ENCODE data around the gene SNX21.
"Not testable (repeated sequence)": the region's sequence is repeated elsewhere in the genome, so short reads cannot be mapped to it uniquely, and the experiment has no call there.

SNX21 gene

DNA sequence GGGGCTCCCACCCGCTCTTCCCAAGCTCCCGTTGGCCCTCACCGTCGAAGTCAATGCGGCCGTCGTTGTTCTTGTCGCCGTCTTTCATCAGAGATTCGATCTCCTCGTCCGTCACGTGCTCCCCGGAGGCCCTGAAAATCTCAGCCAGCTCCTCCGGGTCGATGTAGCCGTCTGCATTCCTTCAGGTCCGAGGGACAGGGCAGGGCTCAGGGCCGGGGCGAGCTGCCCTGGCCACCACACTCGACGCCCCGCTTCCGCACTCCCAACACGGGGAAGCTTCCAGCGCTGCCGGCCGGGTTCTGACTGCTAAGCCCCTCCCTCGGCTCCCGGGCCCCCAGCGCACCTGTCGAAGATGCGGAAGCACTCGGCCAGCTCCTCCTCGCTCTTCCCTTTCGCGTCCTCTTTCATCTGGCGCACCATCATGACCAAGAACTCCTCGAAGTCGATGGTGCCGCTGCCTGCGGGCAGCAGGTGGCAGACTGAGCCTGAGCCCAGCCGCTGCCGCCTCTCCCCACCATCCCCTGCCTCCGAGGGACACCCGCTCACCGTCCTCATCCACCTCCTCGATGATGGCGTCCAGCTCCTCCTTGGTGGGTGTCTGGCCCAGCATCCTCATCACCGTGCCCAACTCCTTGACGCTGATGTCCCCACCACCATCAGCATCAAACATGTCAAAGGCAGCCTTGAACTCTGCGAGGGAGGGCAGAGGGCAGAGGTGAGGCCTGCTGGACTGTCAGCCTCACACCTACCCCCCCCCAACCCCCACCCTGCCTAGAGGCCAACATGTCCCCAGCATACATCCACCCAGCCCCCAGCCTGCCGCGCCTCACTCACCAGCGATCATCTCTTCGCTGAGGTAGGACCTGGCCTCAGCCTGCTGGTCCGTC is 9.4 kb upstream of the SNX21 start:
- DNase-seq (ENCODE audit: low read depth) = peak; percentile 20

DNA sequence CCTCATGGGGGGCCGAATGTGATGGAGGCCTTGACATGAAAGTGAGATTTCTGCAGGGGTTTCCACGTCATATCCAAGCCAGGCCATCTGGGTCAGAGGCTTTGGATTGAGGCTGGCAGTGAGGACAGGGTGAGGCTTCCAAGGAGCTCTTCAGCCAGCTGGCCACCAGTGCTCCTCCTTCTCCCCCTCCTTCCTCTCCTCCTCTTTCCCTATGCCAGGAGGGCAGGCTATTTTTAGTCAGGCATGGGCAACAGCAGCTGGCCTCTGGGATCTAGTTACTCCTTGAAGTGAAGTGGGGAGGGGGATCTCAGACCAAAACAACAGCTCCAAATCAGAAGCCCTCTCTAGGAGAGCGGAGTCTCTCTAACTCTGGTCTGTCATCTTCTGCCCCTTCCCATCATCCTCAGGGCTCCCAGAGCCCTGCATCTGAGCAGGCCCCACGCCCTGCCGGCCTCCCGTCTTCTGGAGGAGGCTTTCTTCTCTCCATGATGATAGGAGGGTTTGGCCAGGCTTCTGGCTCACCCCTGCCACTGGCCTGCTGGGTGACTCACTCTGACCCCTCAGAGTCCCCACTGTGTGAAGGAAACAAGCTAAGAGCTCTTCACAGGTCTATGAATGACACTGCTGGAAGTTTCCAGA is 7.1 kb upstream of the SNX21 start:
- no peak for DNase-seq (ENCODE audit: low read depth)

GRCh38 chr20:45827030-45827652 is 6.5 kb upstream of the SNX21 start, which contains the start of gene TNNC2:
Gene TNNC2, minus strand, starts transcription at chr20:45827312. Its CDS starts 64 bp downstream, at chr20:45827248.
- no peak for DNase-seq (ENCODE audit: low read depth)

DNA sequence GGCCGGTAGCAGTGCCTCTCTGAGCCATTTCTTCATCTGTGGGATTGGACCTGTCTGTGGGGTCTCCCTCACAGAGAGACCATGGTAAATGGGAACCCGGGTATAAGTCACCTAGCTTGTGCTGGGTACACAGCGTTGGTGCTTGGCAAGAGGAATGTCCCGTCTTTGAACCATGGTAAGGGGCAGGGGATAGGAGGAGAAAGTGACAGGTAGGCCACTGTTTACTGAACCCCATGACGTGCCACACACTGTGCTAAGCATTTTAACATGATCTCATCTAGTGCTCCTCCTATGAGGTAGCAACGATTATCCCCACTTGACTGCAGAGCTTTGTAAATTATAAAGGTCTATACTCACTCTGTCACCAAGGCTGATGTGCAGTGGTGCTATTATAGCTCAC is 5.9 kb upstream of the SNX21 start:
- DNase-seq (ENCODE audit: low read depth) = no peak

GRCh38 chr20:45828589-45828988 is 5.0 kb upstream of the SNX21 start:
- DNase-seq (ENCODE audit: low read depth) = no peak

DNA sequence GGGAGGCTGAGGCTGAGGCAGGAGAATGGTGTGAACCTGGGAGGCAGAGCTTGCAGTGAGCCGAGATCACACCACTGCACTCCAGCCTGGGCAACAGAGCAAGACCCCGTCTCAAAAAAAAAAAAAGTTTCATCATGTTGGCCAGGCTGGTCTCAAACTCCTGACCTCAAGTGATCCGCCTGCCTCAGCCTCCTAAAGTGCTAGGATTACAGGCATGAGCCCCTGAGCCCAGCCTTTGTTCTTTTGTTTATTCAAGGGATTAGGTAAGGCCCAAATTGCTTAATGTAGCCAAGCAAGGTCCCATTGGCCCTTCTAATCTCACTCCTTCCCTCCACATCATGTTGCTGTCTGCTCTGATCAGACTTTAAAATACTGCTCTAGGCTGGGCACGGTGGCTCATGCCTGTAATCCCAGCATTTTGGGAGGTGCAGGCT is 3.9 kb upstream of the SNX21 start:
- DNase-seq (ENCODE audit: low read depth) = not testable (repeated sequence)

DNA sequence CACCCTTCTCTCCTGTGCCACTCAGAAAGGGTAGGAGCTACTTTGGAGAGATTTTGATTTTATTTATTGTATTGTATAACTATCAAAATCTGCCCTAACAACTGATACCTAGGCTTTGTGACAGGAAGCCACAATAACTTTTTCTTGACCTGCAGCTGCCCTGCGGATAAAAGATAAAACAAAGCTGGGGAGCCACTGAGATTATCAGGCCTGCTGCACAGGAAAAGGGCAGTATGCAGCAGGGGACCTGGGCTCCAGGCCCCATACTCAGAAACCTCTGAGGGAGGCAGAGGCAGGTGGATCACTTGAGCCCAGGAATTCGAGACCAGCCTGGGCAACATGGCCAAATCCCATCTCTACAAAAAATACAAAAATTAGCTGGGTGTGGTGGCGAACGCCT is 980 bp upstream of the SNX21 start:
- DNase-seq (ENCODE audit: low read depth) = no peak

DNA sequence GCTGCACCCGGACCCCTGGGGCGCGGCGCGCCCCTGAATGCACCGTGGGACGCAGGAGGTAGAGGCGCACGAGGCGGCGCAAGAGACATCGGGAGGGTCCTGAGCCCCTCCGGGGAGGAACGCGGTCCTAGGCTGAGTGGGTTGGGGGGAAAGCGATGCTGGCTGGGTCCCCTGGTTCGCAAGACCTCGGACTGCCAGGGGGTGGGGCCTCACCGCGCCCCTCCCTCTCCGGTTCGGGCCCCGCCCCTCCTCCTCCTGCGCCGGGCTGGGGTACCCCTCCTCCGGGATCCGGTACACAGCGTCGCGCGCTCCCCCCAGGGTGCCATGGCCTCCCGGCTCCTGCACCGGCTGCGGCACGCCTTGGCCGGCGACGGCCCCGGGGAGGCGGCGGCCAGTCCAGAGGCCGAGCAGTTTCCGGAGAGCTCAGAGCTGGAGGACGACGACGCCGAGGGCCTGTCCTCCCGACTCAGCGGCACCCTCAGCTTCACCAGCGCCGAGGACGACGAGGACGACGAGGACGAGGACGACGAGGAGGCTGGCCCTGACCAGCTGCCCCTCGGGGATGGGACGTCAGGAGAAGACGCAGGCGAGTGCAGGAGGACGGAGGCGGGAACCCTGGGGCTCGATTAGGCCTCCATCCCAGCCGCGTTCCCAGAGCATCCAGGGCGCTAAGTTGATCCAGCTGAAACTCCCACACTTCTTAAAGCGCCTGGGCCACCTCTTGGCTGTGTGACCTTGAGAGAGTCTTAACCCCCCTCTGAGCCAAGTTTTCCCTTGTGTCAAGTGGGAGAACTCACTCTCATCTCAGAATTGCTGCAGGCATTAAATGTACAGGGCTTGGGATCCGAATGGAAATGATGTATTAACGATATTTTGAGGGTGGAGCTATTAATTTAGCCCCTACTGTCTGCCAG is 541 bp downstream of the SNX21 start:
- peak; percentile 18 for DNase-seq (ENCODE audit: low read depth)

- no peak for DNase-seq (ENCODE audit: low read depth)
Measured at GRCh38 chr20:45834797-45835161, 1.2 kb downstream of the SNX21 start.

DNA sequence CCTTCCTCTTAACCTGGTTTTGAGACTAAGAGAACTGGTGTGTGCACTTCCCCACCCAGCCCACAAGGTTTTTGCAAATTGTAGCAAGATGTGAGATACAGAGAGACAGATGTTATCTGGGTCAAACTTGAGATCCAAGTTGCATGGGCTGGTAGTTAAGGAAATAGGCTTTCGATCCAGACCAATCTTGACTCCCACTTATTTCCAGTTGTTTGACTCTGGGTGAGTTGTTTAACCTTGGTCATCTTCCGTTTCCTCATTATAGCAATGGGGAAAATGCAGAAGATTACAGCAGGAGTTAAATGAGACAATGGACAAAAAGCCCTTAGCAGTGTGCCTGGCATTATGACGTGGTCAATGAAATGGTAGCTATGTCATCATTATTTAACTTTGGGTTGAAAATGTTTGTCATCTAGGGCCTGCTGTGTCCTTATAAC is 1.7 kb downstream of the SNX21 start:
- no peak for DNase-seq (ENCODE audit: low read depth)

GRCh38 chr20:45835825-45836224 is 2.2 kb downstream of the SNX21 start:
- no peak for DNase-seq (ENCODE audit: low read depth)

- DNase-seq (ENCODE audit: low read depth) = no peak
Measured at GRCh38 chr20:45836841-45837240, 3.2 kb downstream of the SNX21 start.

DNA sequence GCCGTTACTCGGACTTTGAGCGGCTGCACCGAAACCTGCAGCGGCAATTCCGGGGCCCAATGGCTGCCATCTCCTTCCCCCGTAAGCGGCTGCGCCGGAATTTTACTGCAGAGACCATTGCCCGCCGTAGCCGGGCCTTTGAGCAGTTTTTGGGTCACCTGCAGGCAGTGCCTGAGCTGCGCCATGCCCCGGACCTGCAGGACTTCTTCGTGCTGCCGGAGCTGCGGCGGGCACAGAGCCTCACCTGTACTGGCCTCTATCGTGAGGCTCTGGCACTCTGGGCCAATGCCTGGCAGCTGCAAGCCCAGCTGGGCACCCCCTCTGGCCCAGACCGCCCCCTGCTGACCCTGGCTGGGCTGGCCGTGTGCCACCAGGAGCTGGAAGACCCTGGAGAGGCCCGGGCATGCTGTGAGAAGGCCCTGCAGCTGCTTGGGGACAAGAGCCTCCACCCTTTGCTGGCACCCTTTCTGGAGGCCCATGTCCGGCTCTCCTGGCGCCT is 7.2 kb downstream of the SNX21 start:
- DNase-seq (ENCODE audit: low read depth) = no peak

DNA sequence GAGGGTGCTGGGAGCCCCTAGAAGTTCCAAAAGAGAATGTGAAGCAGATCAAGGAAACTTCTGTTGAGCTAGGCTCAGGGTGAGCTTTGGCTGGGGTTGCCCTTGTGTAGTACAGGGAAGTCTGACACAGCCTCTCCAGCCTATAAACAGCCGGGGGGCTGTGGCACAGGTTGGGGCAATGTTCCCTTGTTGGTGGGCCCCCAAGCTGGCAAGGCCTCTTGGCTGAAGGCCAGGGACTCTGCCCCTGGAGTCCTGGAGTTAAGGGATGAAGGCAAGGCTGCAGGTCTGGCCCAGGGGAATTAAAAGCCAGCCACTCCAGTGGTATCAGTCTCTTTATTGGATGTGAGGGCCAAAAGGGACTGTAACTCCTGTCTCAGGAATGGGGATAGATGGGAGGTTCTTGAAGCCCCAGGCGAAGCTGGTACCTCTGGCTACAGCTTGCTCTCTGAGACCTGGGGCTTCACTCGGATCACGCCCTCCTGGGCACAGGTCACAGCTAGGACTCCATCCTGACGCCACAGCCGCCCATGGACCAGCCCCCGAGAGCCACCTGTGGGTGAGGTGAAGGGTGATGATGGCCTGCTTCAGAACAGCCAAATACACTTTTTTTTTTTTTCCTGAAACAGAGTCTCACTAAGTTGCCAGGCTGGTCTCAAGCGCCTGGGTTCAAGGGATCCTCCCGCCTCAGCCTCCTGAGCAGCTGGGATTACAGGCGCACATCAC is 8.0 kb downstream of the SNX21 start:
- no peak for DNase-seq (ENCODE audit: low read depth)

GRCh38 chr20:45842169-45842812 is 8.7 kb downstream of the SNX21 start:
- DNase-seq (ENCODE audit: low read depth) = no peak

DNA sequence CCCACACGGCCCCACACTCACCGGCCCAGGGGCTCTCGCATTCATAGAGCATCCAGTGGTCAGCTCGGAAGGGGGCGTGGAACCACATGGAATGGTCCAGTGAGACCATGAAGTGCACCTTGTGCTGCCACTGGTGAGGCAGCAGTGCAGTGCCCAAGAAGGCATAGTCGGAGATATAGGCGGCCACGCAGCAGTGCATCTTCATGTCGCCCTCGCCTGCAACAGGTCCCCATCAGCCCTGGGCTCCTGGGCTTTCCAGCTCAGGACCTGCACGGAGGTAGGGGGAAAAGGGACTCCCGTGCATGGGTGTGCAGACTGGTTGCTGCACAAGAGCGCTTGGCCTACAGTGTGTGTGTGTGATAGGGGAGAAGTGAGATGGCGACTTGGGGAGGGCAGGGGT is 9.9 kb downstream of the SNX21 start:
- no peak for DNase-seq (ENCODE audit: low read depth)

- DNase-seq (ENCODE audit: low read depth) = no peak
Measured at GRCh38 chr20:45845452-45845851, 11.9 kb downstream of the SNX21 start.

GRCh38 chr20:45848421-45848820 is 14.8 kb downstream of the SNX21 start:
- no peak for DNase-seq (ENCODE audit: low read depth)

- no peak for DNase-seq (ENCODE audit: low read depth)
Measured at GRCh38 chr20:45848969-45849582, 15.5 kb downstream of the SNX21 start.

- DNase-seq (ENCODE audit: low read depth) = no peak
Measured at GRCh38 chr20:45850238-45850637, 16.6 kb downstream of the SNX21 start.

Measured in activated T-helper 1 cell treated with Interleukin-2 at 50 U/mL for 16 hours (primary cell).